ENCODE results near the gene SULT1C3.
"Not testable (repeated sequence)": the region's sequence is repeated elsewhere in the genome, so short reads cannot be mapped to it uniquely, and the experiment has no call there.

Gene SULT1C3

DNA sequence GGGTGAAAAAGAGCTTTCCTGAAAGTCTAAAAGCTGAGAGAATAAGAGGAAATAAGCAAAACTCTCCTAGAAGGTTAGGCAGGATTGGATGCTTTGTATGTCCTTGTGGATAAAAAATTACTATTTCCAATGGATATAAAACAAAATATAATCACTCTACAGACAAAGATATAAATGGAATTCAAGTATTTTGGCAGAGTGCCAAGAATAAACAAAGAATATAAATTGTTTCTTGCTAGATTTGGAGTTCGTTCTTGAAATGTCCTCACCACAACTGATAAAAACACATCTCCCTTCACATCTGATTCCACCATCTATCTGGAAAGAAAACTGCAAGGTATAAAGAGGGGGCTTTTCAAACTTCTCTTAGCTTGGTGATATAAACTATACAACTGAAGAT is 13.3 kb downstream of the SULT1C3 start:
- no peak for DNase-seq

- no peak for DNase-seq
Observed at GRCh38 chr2:108257757-108258331, 18.1 kb downstream of the SULT1C3 start.

GRCh38 chr2:108260773-108261172 is 21.0 kb downstream of the SULT1C3 start:
- DNase-seq = no peak

DNA sequence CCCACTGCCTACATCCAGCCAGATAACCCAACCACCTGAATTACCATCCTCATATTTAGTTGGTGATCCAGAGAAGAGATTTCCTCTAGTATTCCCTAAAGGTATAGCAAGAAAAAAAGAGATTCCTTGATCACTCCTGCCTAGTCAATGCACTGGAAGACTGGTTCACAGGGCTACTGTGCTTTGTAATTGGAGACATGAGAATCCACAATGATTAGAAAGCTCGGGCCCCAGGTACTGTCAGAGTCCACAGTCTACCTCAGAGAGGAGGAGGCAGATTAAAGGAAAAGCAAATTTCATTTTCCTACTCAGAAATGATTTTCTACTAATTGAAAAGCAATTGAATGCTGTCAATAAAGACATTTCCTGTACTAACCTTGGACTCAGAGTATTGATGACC is 22.3 kb downstream of the SULT1C3 start:
- no peak for DNase-seq

DNA sequence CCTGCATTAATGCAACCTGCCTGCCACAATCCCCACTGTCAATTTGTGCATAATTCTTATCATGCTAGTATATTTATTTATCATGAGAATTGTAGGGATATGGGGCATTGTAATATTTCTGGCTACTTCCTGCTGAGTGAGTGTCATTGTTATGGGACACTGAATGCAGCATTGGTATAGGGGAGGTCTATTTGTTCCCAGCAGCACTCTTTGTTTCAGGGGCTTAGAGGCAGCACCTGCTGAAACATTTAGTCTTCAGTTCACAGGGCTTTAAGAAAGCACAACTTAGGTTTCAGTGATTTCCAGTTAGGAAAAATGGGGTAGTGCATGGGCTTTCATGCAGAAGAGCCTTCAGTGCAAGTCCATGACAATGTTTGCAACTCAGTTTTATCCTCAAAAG is 23.6 kb downstream of the SULT1C3 start:
- no peak for DNase-seq

- no peak for DNase-seq
Observed at GRCh38 chr2:108266218-108266617, 26.4 kb downstream of the SULT1C3 start.

- no peak for DNase-seq
Observed at GRCh38 chr2:108267101-108267500, 27.3 kb downstream of the SULT1C3 start.

GRCh38 chr2:108268001-108268400 is 28.2 kb downstream of the SULT1C3 start:
- DNase-seq = no peak

GRCh38 chr2:108270346-108270745 is 30.6 kb downstream of the SULT1C3 start:
- DNase-seq = no peak

DNA sequence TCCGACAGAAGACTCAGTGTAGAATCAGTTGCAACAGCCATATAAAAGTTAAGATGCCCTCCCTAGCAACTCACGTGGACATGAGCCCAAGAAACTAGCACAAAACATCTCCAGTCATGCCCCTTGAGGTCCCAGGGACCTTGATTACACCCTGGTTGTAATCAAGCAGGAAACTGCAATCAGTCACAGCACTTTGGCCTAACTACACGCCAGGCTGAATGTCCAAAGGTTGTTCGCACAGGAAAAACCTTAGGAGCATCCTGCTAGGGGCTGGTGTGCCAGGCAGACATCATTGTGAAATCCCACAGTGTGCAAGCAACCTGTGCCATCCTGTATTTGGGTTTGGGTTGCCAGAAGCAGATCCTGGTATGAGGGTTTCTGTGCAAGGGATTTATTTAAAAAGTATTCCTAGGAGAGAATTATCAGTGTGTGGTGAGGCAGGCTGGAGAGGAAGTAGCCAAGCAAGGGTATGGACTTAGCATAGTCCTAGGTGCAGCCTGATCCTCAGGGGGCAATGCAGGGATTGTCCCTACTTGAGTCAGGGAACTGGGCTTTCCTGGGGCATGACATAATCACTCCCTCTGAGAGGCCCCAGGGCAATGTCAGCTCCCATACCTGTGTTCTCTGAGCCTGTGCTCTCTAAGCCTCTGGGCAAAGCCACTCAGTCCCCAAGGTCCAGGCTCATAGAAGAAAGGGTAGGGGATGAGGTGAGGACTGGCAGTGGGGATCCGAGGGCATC is 31.2 kb downstream of the SULT1C3 start:
- no peak for DNase-seq

DNA sequence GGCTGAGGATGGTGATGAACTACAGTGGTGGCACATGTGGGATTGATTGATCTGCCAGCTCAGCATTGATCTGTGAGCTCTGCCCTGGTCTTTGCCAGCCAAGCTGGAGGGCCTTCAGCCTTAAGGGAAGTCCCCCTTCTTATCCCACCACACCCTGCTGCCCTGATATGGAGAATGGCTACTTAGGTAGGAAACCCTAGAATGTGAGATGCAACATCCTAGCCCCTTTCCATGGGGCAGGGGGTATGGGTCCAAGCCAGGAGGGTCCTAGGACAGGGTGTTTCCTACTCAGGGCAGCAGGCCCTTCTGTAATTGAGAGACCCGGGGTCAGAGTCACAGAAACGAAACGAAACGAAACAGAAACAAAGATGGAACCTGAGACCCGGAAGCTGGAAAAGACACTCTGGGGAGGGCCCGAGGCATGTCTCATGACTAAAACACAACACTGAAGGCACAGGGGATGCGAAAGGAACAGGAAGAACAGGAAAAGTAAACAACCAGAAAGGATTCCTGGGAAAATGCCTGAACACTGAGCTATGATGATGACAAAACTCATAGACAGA is 32.0 kb downstream of the SULT1C3 start:
- no peak for DNase-seq

- DNase-seq = no peak
Observed at GRCh38 chr2:108278631-108279030, 38.9 kb downstream of the SULT1C3 start.

GRCh38 chr2:108279468-108279867 is 39.7 kb downstream of the SULT1C3 start:
- DNase-seq = no peak

DNA sequence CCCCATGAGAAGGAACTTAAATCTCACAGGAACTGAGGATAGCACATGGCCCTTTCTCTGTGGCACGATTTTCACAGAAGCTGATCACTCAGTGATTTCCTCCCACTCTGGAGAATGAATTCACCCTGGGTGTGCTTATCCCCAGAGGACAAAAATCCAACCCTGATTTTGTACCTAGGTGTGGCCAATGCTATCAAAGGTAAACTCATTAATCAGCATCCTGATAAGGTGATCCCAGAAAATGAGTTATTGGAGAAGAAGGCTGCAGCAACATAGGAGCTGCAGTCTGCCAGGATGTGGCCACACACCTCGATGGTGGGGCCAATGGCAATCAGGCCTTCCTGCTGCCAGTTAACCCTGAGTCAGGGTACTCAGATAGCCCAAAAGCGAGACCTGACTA is 40.7 kb downstream of the SULT1C3 start:
- no peak for DNase-seq

DNA sequence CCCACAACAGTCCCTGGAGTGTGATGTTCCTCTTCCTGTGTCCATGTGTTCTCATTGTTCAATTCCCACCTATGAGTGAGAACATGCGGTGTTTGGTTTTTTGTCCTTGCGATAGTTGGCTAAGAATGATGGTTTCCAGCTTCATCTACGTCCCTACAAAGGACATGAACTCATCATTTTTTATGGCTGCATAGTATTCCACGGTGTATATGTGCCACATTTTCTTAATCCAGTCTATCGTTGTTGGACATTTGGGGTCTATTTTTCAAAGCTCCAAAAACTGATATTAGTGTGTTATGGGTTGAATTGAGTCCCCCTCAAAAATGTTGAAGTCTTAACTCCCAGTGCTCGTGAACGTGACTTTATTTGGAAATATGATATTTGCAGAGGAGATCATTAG is 44.8 kb downstream of the SULT1C3 start:
- DNase-seq = not testable (repeated sequence)

DNA sequence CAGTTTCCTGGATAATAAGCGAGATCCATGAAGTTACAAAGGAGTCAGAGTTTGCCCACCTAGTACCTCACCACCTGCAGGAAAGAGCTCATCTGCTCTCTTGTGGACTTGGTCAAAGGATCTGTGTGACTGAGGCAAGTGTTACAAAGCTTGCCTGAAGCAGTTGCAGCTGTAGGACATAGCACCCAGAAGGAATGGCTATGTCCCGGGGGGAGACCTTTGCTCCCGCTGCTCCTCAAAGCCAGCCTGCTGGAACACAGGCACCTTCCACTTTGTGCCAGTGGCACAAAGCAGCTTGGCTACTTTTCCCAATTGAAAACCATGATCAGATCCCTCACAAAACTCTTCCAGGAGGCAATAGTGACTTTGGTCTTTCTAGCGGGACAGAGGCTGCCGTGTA is 45.8 kb downstream of the SULT1C3 start:
- DNase-seq = no peak

DNA sequence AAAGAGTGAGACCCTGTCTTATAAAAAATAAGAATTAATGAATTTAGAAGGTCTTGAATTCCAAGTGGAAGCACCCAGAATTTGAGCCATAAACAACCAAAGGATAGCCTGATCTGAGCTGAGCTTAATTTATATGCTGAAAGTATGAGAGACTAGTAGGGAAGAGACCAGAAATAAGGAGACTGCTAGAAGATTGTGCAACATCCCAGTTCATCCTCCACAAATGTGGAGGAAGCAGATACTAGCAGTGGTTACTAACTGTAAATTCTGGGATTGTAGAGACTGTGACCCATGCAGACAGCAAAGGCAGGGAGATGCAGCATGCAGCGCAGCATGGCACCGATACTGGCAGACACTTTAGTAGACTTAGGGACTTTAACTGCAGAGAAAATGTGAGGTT is 47.4 kb downstream of the SULT1C3 start:
- DNase-seq = no peak

GRCh38 chr2:108288534-108289106 is 48.9 kb downstream of the SULT1C3 start, which contains the start of gene SULT1C2:
Gene SULT1C2 (plus strand): TSS chr2:108288895. CDS start chr2:108293668, 4,773 bp downstream.
- DNase-seq = peak; percentile 43

DNA sequence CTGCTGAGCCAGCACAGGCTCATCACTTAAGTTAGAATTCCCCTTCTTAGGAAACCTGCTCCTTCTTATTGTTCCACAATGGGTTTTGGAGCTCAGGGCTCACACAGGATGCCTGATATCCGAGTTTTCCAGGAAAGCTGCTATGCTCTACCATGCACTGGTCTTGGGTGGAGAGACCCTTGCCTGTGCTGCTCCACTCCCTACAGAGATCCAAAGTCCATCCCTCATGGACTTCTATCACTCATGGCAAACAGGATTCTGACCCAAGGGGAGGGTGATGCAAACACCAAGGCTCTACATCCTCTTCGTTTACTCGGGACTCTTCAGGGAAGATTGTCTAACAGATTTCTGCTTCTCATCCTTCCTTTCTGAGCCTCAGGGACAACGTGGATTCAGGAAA is 54.1 kb downstream of the SULT1C3 start:
- DNase-seq = no peak

DNA sequence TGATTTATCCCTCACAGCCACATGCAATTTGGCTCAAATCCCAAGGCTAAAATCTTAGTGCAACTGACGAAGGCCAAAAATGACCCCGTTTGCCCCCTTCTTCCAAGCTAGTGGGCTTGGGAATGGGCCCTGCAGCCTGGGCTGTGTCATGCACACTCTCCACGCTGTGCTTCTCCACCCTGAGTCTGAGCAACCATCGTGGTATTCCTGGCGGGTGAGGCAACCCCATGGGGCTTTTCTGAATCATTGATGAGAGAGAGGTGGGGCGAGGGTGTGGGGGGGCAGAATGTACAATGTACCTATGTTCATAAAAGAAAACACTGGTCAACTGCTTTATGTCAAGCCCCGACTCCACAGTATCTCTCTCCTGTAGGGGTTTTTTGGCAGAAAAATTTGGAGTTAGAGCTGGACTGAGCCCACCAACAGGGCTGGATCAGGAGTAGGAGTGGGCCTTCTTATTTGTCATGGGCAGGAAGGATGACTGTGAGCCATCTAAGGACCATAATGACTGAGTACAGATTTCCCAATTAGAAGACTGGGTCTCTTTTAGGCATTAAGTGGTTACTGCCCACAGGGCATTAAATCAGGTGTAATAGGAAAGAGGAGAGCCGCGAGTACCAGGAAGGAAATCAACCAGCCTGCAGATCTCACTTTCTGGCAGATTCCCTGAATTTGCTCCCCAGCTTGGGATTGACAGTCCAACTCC is 57.8 kb downstream of the SULT1C3 start:
- DNase-seq = no peak

DNA sequence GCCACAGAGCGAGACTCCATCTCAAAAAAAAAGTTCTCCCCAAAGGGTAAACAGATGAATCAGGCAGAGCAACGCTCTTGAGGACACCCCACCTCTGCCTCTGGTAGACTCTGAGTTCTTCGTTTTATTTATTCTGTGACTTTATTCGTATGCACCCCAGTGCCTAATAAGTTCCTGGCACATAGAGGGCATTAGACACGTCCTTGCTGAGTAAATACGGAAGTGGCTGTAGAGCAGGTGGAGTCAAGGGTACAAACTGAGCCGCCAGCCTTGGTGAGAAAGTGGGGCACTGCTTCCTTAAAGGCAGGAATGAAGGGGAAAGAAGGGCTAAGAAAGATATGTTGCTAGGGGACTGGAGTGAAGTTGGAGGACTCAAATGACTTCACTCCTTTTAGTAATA is 61.8 kb downstream of the SULT1C3 start:
- DNase-seq = no peak

GRCh38 chr2:108304975-108305374 is 65.2 kb downstream of the SULT1C3 start:
- no peak for DNase-seq

DNA sequence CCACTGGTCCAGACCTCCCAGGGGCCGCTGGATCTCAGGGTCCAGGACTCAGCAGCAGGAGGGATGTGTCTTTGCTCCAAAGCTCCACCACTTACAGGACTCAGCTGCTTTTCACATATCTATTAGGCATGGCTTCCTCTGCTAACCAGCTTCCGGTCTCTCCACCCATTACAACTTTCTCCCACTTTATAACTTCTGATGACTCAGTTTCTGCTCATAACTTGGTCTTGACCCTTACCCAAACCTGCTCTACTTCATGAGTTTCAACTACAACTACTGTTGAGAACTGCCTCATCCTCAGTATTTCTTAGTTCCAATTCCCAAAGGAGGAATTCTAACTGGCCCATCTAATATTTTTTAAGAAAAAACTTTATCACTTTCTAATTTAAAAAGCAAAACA is 66.1 kb downstream of the SULT1C3 start:
- DNase-seq = no peak

GRCh38 chr2:108309903-108310302 is 70.1 kb downstream of the SULT1C3 start:
- no peak for DNase-seq
